GM10847 (cell line): ENCODE data around the gene EHD4.

Source experiments
- POLR2A ChIP-seq: IDR thresholded peaks from 2 replicates; pipeline ENCODE4 v1.6.1; 2011; ENCODE audit not compliant: insufficient read length; ENCODE audit errors: extremely low read depth

Gene EHD4

GRCh38 chr15:41957021-41957897, 15.1 kb downstream of the EHD4 start:
- no peak for TF ChIP-seq POLR2A

- TF ChIP-seq POLR2A, result no peak
Measured at GRCh38 chr15:41955807-41956525, 16.4 kb downstream of the EHD4 start.

- TF ChIP-seq POLR2A, result no peak
Measured at GRCh38 chr15:41955100-41955499, 17.3 kb downstream of the EHD4 start.

GRCh38 chr15:41954036-41954435, 18.3 kb downstream of the EHD4 start:
- no peak for TF ChIP-seq POLR2A

- TF ChIP-seq POLR2A, result no peak
Measured at GRCh38 chr15:41952013-41952563, 20.3 kb downstream of the EHD4 start.

GRCh38 chr15:41951571-41951970, 20.8 kb downstream of the EHD4 start:
- no peak for TF ChIP-seq POLR2A

GRCh38 chr15:41950489-41950888, 21.9 kb downstream of the EHD4 start:
- TF ChIP-seq POLR2A, result no peak

GRCh38 chr15:41950127-41950483, 22.3 kb downstream of the EHD4 start:
- no peak for TF ChIP-seq POLR2A

- no peak for TF ChIP-seq POLR2A
Measured at GRCh38 chr15:41949401-41950126, 22.8 kb downstream of the EHD4 start.

- TF ChIP-seq POLR2A, result no peak
Measured at GRCh38 chr15:41948490-41948889, 23.9 kb downstream of the EHD4 start.

- no peak for TF ChIP-seq POLR2A
Measured at GRCh38 chr15:41946970-41947369, 25.4 kb downstream of the EHD4 start.

GRCh38 chr15:41945731-41946130, 26.6 kb downstream of the EHD4 start:
- no peak for TF ChIP-seq POLR2A

GRCh38 chr15:41945221-41945620, 27.1 kb downstream of the EHD4 start:
- no peak for TF ChIP-seq POLR2A

- no peak for TF ChIP-seq POLR2A
Measured at GRCh38 chr15:41944313-41944940, 27.9 kb downstream of the EHD4 start.
